Liver (tissue), 9 donors: ENCODE data around the gene CNST. TPM values are rescaled to one million over a fixed set of nuclear protein-coding genes. Genes with fewer than 3 reads are reported as not detected.

Experiments
- DNase-seq: peaks from one replicate; pipeline ENCODE4 v3.0.0-alpha.2; 2017; ENCODE audit warnings: low spot score
- H3K27ac ChIP-seq, 2 donors: one replicate each; pipeline ENCODE4 v1.7.0; 2013; ENCODE audit warnings: inconsistent platforms in 2 of 2, low read length in 2 of 2, control low read depth in 1 of 2, low read depth in 1 of 2, mild to moderate bottlenecking in 1 of 2
- H3K27me3 ChIP-seq, 4 donors: one replicate each; pipeline versions ENCODE4 v1.6.1 to v1.7.0; 2013; ENCODE audit warnings: low read length in 3 of 4, inconsistent platforms in 1 of 4, mild to moderate bottlenecking in 1 of 4, moderate library complexity in 1 of 4; ENCODE audit not compliant: control insufficient read depth in 4 of 4, insufficient read depth in 4 of 4
- H3K36me3 ChIP-seq, 4 donors: one replicate each; pipeline versions ENCODE4 v1.6.1 to v1.7.0; 2013; ENCODE audit warnings: low read length in 3 of 4, mild to moderate bottlenecking in 3 of 4, low read depth in 1 of 4, moderate library complexity in 1 of 4; ENCODE audit not compliant: control insufficient read depth in 4 of 4, insufficient read depth in 3 of 4
- H3K4me1 ChIP-seq, 4 donors: one replicate each; pipeline versions ENCODE4 v1.6.1 to v1.7.0; 2013; ENCODE audit warnings: low read length in 3 of 4, mild to moderate bottlenecking in 3 of 4, moderate library complexity in 1 of 4; ENCODE audit not compliant: control insufficient read depth in 4 of 4, insufficient read depth in 4 of 4
- H3K4me3 ChIP-seq, 3 donors: one replicate each; pipeline versions ENCODE4 v1.6.1 to v1.7.0; 2013; ENCODE audit warnings: low read length in 3 of 3, control low read depth in 1 of 3, low read depth in 1 of 3, mild to moderate bottlenecking in 1 of 3
- H3K9ac ChIP-seq, 2 donors: one replicate each; pipeline ENCODE4 v1.7.0; 2013; ENCODE audit warnings: low read length in 2 of 2, mild to moderate bottlenecking in 2 of 2, moderate library complexity in 2 of 2, control low read depth in 1 of 2, low read depth in 1 of 2
- H3K9me3 ChIP-seq, 4 donors: one replicate each; pipeline versions ENCODE4 v1.6.1 to v1.7.0; 2013; ENCODE audit warnings: low read length in 3 of 4; ENCODE audit not compliant: control insufficient read depth in 4 of 4
- CTCF ChIP-seq: fragments of 150-350 bp; IDR thresholded peaks from 2 replicates; pipeline ENCODE4 v1.5.1; 2017; ENCODE audit warnings: improper control_type of control experiment, low read depth, low read length; ENCODE audit not compliant: missing input control
- EGR1 ChIP-seq, 2 donors: IDR thresholded peaks; 2 replicates each; pipeline ENCODE4 v1.6.1; 2016 to 2018; ENCODE audit warnings: antibody characterized with exemption in 2 of 2, low read depth in 2 of 2
- FOXA2 ChIP-seq: IDR thresholded peaks from 2 replicates; pipeline ENCODE4 v1.6.1; 2016; ENCODE audit warnings: antibody characterized with exemption
- HNF4A ChIP-seq, 2 donors: conservative IDR thresholded peaks; 2 replicates each; pipeline ENCODE4 v1.6.1; 2016; ENCODE audit warnings: antibody characterized with exemption in 2 of 2, mild to moderate bottlenecking in 2 of 2
- HNF4G ChIP-seq: IDR thresholded peaks from 2 replicates; pipeline ENCODE4 v1.6.1; 2016; ENCODE audit warnings: antibody characterized with exemption
- JUND ChIP-seq, 2 donors: IDR thresholded peaks; 2 replicates each; pipeline ENCODE4 v1.6.1; 2016; ENCODE audit warnings: antibody characterized with exemption in 2 of 2
- MAX ChIP-seq: IDR thresholded peaks from 2 replicates; pipeline ENCODE4 v1.6.1; 2016; ENCODE audit warnings: antibody characterized with exemption
- NR2F2 ChIP-seq: IDR thresholded peaks from 2 replicates; pipeline ENCODE4 v1.6.1; 2016; ENCODE audit warnings: antibody characterized with exemption
- RXRA ChIP-seq, 2 donors: IDR thresholded peaks; 2 replicates each; pipeline ENCODE4 v1.6.1; 2017 to 2018; ENCODE audit warnings: antibody characterized with exemption in 2 of 2, mild to moderate bottlenecking in 1 of 2
- SP1 ChIP-seq: IDR thresholded peaks from 2 replicates; pipeline ENCODE4 v1.6.1; 2018; ENCODE audit warnings: antibody characterized with exemption, mild to moderate bottlenecking
- TAF1 ChIP-seq: conservative IDR thresholded peaks from 2 replicates; pipeline ENCODE4 v1.6.1; 2016; ENCODE audit warnings: antibody characterized with exemption, mild to moderate bottlenecking
- YY1 ChIP-seq: IDR thresholded peaks from 2 replicates; pipeline ENCODE4 v1.6.1; 2016; ENCODE audit warnings: antibody characterized with exemption, mild to moderate bottlenecking
- ZBTB33 ChIP-seq: IDR thresholded peaks from 2 replicates; pipeline ENCODE4 v1.6.1; 2016; ENCODE audit warnings: antibody characterized with exemption
- WGBS: extraction: QIAGEN DNeasy Blood & Tissue Kit; methylation state at CpG from one replicate; pipeline ENCODE4 v1.1.7; 2013; 5-methylcytosine and 5-hydroxymethylcytosine counted together
- polyA plus RNA-seq, 2 donors: library from polyadenylated mRNA; stranded (reverse) in 1 of 2; unstranded in 1 of 2; fragments of 200-250 nt in 1 of 2; fragments of >200 nt in 1 of 2; fragmentation: Nextera tagmentation in 1 of 2; extraction: Ambion mirVana in 1 of 2; gene quantifications; one replicate each; pipeline versions ENCODE4 v1.2.1 to v1.2.3, GENCODE V29; 2013 to 2015
- total RNA-seq, 2 donors: library from RNA; depleted of rRNA; stranded (reverse); fragments of >200 nt; gene quantifications; one replicate each; pipeline ENCODE4 v1.2.3, GENCODE V29; 2014
- TF ChIP-seq, protein P1 (sequence below): IDR thresholded peaks from 2 replicates; pipeline ENCODE4 v1.6.1; 2016; ENCODE audit warnings: antibody characterized with exemption
- donor health status: healthy.
- donor health status: healthy.
- donor health status: healthy.
- donor health status: healthy.
- donor health status: healthy.

CNST gene
- total and polyA plus RNA-seq, 4 donors = 6.1 to 36.3 (median 12.1) TPM

- Histone ChIP-seq H3K27me3 (no peaks in the 10 kb centered on the region), H3K27ac (peak overlapping the region; percentile 73 to 86), H3K36me3 (no peaks in the 10 kb centered on the region), H3K4me1 (peaks cover 8 to 41% (median 33%) of the 10 kb centered on the region in 4 donors), H3K4me3 (no peak overlapping the region), H3K9me3 (no peaks in the 10 kb centered on the region), H3K9ac (no peak overlapping the region)
- TF ChIP-seq ZBTB33 = no peak
- no peak for TF ChIP-seq YY1
- TF ChIP-seq JUND (IDR thresholded peaks at IDR 0.05) = no peak
- TF ChIP-seq CTCF = no peak
- no peak for DNase-seq
- 93% methylated on average over 6 of the region's 6 CpGs for WGBS
These were observed 141.9 kb downstream of the CNST start for GRCh38 chr1:246708166-246708565.

GRCh38 chr1:246709196-246709595 lies 142.9 kb downstream of the CNST start:
- H3K4me1 ChIP-seq = peaks cover 8 to 41% (median 33%) of the 10 kb centered on the region in 4 donors
- no peaks in the 10 kb centered on the region for H3K36me3 ChIP-seq
- peak overlapping the region; percentile 71 to 80 for H3K27ac ChIP-seq
- no peak overlapping the region for H3K9ac ChIP-seq
- H3K9me3 ChIP-seq = no peaks in the 10 kb centered on the region
- TF ChIP-seq EGR1 (IDR thresholded peaks at IDR 0.05; ENCODE audit: low read depth in 2 of 2) (no peak), NR2F2 (no peak), FOXA2 (no peak), RXRA (IDR thresholded peaks at IDR 0.05) (no peak), ZBTB33 (no peak)
- TF ChIP-seq, protein P1, sequence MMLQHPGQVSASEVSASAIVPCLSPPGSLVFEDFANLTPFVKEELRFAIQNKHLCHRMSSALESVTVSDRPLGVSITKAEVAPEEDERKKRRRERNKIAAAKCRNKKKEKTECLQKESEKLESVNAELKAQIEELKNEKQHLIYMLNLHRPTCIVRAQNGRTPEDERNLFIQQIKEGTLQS = no peak
- no peaks in the 10 kb centered on the region for H3K27me3 ChIP-seq
- DNase-seq = no peak
- no peak overlapping the region for H3K4me3 ChIP-seq
- WGBS = 57% methylated on average over 4 of the region's 4 CpGs

GRCh38 chr1:246709835-246710234 lies 143.6 kb downstream of the CNST start:
- Histone ChIP-seq H3K9ac (no peak overlapping the region), H3K4me1 (peaks cover 8 to 41% (median 33%) of the 10 kb centered on the region in 4 donors), H3K27me3 (no peaks in the 10 kb centered on the region), H3K4me3 (peak overlapping the region in 1 of 3 donors; percentile 26), H3K9me3 (no peaks in the 10 kb centered on the region), H3K36me3 (no peaks in the 10 kb centered on the region), H3K27ac (peak overlapping the region; percentile 71 to 80)
- no peak for DNase-seq
- WGBS = 15% methylated on average over 2 of the region's 2 CpGs
- TF ChIP-seq NR2F2 = peak; percentile 47
- peak; percentile 82 to 91 for TF ChIP-seq EGR1 (IDR thresholded peaks at IDR 0.05; ENCODE audit: low read depth in 2 of 2)
- TF ChIP-seq YY1 = peak; percentile 74
- TF ChIP-seq TAF1 = no peak
- no peak for TF ChIP-seq CTCF
- TF ChIP-seq HNF4A (conservative IDR thresholded peaks at IDR 0.05) = peak; percentile 97 to 98
- peak; percentile 99 for TF ChIP-seq MAX
- TF ChIP-seq ZBTB33 = peak; percentile 84
- TF ChIP-seq HNF4G = peak; percentile 90
- TF ChIP-seq SP1 = peak; percentile 97
